GM18517 (cell line): ENCODE results near the gene AP4S1.
"Not testable (repeated sequence)": the region's sequence is repeated elsewhere in the genome, so short reads cannot be mapped to it uniquely, and the experiment has no call there.

Experiments used
- ATAC-seq: cut with Tn5 transposase; IDR thresholded peaks from one replicate; pipeline ENCODE4 v1.9.1; 2021; ENCODE audit warnings: mild to moderate bottlenecking, moderate library complexity; ENCODE audit not compliant: unreplicated experiment

AP4S1 gene

DNA sequence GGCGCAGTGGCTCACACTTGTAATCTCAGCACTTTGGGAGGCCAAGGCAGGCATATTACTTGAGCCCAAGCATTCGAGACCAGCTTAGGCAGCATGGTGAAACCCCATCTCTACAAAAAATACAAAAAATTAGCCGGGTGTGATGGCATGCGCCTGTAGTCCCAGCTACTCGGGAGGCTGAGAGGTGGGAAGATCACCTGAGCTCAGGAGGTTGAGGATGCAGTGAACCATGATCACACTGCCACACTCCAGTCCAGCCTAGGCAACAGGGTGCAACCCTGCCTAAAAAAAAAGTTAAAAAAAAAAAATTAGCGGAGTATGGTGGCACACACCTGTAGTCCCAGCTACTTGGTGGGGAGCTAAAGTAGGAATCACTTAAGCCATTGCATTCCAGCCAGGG is 21.4 kb upstream of the AP4S1 start:
- not testable (repeated sequence) for ATAC-seq

DNA sequence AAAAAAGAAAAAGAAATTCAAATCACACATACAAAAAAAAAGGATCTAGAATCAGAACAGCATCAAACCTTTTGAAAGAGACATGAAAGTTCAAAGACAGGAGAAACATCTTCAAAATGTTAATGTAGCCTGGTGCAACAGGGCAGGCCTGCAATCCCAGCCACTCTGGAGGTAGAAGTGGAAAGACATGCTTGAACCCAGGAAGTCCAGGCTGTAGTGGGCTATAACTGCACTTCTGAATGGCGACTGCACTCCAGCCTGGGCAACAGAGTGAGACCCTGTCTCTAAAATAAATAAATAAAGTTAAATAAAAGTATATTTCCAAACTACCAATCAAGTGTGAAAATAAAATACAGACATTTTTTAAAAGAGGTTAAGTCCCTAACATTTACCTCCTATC is 18.7 kb upstream of the AP4S1 start:
- ATAC-seq = no peak

DNA sequence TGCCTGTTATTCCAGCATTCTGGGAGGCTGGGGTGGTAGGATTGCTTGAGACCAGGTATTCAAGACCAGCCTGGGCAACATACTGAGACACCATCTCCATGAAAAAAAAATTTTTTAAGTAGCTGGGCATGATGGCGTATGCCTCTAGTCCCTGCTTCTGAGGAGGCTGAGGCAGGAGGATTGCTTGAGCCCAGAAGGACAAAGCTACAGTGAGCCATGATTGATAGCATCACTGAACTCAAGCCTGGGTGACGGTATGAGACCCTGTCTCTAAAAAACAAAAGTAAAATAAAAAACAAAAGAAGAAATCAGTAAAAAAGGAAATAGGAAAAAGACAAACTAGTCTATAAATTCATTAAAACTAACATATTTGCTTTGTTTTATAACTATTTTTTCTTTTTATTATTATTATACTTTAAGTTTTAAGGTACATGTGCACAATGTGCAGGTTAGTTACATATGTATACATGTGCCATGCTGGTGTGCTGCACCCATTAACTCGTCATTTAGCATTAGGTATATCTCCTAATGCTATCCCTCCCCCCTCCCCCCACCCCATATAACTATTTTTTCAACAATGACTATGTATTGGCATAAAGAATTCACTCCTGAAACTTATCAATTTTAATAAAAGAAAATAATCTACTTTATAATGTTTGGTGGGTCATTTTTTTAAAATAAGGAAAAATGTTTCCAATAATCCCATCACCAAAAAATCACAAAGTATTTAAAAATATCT is 15.4 kb upstream of the AP4S1 start:
- no peak for ATAC-seq

DNA sequence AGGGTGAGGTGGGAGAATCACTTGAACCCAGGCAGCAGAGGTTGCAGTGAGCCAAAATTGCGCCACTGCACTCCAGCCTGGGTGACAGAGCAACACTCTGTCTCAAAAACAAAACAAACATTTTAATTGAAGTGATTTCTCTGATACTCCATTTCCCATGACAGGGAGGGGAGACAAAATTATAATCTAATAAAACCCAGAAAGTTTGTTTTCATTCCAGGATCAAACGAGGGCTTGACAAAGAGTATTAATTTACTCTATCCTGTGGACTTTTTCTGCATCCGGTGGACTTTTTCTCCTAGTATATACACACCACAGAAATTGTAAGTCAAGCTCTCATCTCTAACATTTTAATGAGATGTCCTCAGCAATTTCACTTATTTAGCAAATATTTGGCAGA is 14.5 kb upstream of the AP4S1 start:
- no peak for ATAC-seq

DNA sequence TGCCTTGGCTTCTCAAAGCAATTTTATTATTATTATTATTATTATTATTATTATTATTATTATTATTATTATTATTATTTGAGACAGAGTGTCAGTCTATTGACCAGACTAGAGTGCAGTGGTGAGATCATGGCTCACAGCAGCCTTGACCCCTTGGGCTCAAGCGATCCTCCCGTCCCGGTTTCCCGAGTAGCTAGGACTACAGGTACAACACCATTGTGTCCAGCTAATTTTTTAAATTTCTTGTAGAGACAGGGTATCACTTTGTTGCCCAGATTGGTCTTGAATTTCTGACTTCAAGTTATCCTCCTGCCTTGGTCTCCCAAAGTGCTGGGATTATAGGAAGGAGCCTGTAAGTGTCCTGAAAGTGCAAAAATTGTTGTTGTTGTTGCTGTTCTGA is 11.6 kb upstream of the AP4S1 start:
- no peak for ATAC-seq

DNA sequence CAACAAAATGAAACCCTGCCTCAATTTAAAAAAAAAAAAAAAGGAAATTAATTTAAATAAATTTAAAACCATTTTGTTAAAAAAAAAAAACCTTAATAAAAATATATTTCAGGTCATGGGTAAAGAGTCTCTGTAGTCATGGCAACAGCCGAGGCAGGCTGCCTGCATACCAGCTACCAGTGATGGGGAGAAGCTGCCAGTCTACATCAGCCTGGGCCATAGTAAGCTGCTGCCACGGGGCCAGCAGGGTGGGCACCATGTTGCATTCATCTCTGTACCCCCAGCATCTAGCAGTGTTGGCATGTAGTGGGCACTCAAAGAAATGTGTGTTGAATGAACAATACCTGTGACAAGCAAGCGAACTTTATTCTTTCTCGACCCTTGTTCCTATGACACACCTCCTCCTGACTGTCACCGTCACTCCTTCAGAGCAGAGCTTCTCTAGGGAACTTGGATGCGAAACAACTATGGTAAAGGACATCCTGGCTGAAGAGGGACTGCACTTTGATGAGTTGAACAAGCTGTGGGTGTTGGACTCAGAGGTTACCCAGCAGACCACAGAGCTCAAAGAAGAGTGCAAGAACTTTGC is 7.3 kb upstream of the AP4S1 start:
- no peak for ATAC-seq

DNA sequence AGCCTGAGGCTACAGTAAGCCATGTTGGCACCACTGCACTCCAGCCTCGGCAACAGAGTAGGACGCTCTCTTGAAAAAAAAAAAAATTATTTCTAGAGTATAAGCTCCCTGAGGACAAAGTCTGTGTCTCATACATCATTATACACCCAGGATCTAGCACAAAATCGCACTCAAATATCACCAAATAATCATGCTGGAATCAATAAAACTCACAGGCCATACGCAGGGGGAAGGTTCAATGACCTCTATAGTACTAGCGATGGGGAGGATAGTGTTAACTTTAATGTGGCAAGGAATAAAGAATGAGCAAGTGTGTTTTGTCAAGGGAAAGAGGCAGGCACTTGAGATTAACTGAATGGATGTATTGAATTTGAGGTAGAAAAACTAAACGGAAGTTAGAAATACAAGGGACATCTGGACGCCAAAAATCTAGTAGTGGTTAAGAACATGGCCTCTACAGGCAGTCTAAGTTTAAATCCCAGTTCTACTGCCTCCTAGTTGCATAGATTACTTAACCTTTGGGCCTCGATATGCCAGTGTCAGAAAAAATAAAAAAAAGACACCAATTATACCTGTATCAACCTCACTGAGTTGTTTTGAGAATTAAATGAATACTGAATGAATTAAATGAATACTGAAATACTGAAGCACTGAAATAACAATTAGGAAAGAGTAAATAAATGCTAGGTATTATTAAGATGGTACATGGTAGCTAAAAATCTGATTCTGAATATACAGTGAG is 4.4 kb upstream of the AP4S1 start:
- no peak for ATAC-seq

DNA sequence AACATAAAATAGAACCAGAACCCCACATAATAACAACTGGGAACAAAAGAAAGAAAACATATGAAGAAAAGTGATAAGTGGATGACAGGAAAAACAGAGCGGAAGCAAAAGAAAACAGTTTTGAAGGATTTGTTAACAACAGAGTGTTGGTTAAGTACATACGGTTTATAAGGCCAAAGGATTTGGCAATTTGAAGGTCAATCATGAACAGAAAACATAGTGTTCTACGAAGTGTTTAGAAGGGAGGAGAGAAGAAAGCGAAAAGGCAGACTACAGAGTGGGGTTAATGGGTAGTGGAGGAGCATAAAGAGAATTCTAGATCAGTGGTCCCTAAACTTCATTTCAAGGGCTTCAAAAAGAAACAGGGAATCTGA is 3.9 kb upstream of the AP4S1 start:
- no peak for ATAC-seq

DNA sequence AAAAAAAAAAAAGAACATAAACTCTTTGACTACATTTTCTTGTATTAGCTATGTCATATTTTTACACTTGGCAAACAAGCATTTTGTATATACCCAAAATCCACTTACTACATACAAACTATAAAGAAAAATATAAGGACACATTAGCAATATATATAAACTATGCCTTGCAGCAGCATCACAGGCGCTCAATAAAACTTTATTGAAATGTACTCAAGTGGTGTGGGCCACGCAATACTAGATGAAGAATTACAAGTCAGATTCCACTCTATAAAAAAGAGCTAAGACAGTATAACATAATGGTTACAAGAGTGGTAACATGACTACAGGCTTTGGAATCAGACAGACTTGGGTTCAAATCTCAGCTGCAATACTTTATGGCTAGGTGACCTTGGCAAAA is 3.1 kb upstream of the AP4S1 start:
- no peak for ATAC-seq

DNA sequence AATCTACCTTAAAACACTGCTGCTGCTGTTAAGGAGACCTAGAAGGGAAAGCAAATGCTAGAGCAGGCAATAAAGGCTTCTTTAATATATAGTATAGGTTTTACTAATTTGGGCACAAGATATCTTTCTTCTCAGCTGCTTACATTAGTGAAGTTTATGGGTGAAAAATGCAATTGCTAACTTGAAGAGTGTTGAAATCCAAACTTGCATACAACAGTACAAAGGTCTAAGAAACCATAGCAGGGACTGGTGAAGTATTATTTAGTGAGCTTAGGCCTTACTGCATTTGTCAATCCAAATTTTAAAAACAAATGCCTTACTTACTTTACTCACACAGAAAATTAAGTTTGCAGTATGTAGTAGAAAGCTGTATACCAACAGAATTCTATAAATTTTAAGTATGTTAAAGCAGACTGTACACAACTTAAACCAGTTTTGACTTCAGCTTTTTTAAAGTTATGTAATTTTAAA is 1.4 kb upstream of the AP4S1 start:
- no peak for ATAC-seq

DNA sequence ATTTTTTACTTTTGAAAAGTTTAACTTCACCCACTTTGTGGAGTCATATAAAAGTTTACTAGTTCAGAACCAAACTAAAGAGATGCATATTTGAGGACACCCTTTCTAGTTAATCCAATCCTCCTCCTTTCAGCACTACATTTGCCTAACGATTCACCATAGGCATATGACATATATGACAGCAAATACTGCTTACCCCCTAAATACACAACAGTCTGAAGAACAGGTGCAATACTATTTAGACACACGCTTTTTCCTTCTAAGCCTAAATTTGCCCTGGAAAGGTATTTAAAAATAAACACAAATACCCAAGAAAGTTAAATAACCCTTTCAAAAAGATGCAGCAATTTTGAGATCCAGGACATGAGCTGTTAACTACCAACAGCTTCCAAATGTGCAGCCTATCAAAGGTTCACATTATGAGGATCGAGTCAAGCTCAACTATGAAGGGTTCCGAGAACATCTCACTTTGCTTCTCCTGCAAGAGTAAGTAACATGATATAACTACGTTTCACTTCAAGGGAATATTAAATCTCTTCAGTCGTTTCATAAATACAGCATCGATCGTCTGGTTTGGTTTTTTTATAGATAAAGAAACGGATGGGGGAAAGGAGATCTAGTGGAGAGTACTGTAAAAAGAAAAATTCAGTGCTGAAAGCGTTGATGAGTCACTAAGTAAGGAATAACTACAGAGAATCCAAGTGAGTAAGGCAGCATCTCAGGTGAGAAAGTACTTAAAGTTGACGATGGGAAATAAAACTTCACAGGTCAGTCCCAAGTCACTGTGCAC is 677 bp upstream of the AP4S1 start:
- ATAC-seq = no peak

DNA sequence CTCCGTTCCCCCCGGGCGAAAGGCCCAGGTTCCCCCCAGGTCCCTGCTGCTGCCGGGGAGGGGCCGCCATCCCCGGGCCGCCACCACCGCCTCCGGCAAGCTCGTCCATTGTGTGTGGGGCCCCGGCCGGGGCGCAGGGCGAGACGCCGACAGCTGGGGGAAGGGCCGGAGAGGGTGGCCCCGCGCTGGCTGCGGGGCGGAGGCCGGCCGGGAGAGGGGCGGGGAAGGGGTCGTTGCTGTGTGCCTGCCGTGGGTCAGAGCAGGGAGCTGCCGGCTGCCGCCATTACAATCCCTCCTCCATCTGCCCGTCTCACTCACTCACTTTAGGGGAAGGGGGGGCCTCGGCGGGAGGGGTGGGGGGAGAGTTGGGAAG is 614 bp downstream of the AP4S1 start, which contains the start of gene STRN3:
TSS of gene STRN3 (minus strand) at position 303 of the 373 bp plus-strand sequence. CDS start at position 109, 194 bp downstream.
- ATAC-seq = no peak

DNA sequence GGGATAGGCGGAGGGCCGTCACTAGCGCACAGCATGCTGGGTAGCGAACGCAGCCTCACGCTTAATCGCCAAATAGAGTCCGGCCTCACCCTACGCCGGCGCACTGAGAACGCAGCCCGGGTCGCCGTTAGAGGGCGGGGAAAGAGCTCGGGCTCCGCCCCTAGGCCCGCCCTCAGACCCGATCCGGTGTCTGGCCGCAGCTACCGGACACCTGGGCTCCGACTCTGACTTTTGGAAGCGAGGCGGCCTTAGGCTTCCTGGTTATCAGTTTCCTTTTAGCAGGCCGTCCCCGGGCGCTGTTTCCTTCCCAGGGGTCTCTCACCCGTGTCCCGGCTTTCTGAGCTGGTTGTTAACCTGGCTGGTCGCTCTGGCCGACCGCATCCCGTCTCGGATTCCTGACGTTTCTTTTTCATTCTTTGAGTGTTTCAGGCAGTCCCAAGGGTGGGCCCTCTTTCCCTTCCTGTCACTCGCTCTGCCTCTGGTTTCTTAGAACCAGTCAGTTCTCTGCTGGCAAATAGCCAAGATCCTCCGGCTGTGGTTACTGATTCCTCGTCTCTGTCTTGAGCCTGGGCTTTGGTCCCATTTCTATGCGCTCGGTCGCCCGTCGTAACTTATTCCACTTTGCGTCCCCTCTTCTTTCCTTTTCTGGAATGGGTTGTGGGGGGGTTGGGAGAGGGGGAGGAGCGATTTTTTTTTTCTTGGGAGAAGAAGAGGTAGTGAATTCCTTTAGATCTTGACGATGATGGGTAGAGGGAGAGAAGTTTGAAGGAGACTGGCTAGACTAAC is 1.2 kb downstream of the AP4S1 start:
- ATAC-seq = peak; percentile 87

DNA sequence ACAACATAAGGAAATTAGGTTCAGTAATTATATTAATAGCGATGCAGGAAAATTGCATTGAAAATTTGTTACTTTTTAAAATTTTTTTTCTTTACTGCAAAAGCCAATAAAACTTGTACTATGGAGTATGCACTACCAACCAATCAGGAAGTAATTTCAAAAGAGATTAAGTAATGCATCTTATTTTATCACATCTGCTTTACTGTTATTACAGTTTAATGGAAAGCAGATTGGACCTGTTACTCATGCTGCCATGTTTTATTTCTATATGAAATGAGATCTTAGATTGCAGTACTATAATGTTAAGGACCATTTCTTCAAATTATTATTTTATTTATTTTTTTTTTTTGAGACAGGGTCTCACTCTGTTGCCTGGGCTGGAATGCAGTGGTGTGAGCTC is 2.4 kb downstream of the AP4S1 start:
- ATAC-seq = no peak

DNA sequence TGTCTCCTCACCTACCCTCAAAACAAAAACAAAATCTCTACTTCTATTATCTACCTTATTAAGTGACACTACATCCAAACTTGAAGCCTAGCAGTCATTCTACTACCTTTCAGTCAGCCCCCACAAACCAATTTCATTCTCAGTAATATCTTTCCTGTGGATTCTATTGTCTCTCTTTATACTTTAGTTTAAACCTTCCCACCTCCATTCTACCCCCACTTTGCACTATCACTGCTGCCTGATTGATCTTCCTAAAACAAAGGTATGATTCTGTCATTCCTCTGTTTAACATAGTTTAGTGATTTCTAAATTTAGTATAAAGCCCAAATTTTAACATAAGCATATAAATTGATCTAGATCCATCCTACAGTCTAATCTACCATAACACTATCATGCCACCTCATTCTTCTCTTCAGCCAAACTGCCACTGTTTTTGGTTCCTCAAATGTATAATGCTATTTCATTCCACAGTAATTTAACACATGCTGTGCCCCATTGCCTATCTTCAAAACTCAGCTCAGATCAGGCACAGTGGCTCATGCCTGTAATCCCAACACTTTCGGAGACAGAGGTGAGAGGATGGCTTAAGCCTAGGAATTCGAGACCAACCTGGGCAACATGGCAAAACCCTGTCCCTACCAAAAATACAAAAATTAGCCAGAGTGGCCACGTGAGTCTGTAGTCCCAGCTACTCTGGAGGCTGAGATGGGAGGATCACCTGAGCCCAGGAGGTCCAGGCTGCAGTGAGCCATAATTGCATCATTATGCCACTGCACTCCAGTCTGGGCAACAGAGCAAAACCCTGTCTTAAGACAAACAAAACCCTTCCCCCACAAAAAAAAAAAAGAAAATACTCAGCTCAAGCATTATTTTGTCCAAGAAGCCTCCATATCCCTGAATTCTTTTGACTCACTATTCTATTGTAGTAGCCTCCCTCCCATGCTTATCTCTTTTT is 3.8 kb downstream of the AP4S1 start:
- no peak for ATAC-seq

DNA sequence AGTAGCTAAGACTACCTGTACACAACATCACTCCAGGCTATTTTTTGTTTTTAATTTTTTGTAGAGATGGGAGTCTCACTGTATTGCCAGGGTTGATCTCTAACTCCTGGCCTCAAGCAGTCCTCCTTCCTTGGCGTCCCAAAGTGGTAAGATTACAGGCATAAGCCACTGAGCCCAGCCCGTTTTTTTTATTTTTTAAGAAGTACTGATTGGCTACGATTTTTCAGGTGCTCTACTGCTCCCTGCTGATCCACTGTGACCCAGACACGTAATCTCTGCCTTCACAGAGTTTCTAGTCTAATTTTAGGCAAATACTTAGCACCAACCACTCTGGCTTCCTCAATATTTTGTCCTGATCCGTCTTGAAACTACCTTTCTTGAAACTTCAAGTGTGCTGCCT is 5.0 kb downstream of the AP4S1 start:
- ATAC-seq = no peak

DNA sequence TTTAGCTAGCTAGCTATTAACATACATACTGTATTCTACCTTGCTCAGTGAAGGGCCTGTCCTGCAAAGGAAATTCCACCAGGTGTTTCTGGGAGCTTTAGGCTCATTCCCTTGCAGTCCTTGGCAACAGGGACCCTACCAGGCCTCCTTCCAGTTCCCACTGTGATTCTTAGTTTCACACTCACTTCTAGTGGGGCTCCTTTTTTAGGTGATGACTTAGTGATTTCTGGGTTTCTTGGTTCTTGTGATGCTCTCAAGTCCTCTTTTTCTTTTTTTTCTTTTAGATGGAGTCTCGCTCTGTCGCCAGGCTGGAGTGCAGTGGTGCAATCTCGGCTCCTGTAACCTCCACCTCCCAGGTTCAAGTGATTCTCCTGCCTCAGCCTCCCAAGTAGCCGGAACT is 11.1 kb downstream of the AP4S1 start:
- no peak for ATAC-seq

DNA sequence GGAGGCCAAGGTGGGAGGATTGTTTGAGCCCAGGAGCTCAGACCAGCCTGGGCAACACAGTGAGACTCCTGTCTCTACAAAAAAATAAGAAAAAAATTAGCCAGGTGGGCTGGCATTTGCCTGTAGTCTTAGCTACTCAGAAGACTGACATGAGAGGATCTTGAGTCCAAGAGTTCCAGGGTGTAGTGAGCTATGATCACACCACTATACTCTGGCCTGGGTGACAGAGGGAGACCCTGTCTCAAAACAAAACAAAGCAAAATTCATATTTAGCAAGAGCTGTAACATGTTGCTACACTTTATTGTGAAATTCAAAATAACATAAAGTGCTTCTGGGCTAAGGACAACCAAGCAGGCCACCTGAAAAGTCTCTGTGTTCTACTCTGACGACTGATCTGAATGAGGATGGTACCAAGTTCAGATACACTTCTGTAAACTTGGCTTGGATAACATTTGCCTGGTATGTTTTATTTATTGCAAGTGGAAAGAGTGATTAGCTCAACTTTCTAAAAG is 12.3 kb downstream of the AP4S1 start:
- ATAC-seq = no peak

DNA sequence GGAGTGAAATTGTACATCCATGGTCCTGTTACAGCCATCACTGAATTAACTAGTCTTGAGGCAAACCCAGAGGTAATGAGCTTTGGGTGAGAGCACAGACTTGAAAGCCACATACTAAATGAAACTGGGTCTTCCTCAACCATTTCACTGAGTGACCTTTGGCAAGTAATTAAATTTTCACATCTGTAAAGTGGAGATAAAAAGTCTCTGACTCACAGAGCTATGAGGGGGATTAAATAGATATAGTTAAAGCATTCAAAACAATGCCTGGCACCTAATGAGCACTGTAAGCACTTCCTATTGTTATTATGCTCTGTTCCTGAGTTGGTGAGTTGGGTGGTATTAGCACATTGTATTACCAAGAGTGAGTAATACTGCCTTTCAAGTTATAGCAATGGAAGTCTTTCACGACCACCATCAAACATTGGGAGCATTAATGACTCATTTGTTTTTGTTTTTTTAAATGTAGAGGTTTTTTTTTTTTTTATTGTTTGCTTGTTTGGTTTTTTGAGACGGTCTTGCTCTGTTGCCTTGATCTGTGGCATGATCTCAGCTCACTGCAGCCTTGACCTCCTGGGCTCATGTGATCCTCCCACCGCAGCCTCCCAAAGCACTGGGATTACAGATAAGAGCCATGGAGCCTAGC is 13.2 kb downstream of the AP4S1 start:
- no peak for ATAC-seq
